K562 (cell line): ENCODE measurements around the gene ZNF77. TPM values are rescaled to one million over a fixed set of nuclear protein-coding genes. Genes with fewer than 3 reads are reported as not detected.
A peak's percentile ranks its signal among the peaks of the same experiment; 100 is the strongest.
"Not testable (repeated sequence)": the region's sequence is repeated elsewhere in the genome, so short reads cannot be mapped to it uniquely, and the experiment has no call there.

Source experiments
- ATAC-seq: fragments of 200-7000 bp; cut with Tn5 transposase; 3 replicates; pipeline ENCODE4 v1.9.1; 2020; ENCODE audit warnings: moderate library complexity
- BruUV-seq: library from RNA; stranded (reverse); fragments of 400-500 nt; replicated peaks from 2 replicates; lab custom pipeline; 2021; lab: Mats Ljungman, UMichigan
- CTCF ChIA-PET: fragments of 300-600 bp; formaldehyde crosslinking; extraction: SDS; loops from one replicate; lab custom pipeline; 2021; ENCODE audit warnings: low intra/inter-chr PET ratio; lab: Yijun Ruan, JAX
- POLR2A ChIA-PET: fragments of 300-600, 350-650 bp; sonication (Branson Sonifier 250); formaldehyde crosslinking; extraction: SDS; loops from one replicate; lab custom pipeline; 2021; ENCODE audit warnings: antibody characterized with exemption, inconsistent platforms; lab: Yijun Ruan, JAX
- DNase-seq, 4 experiments: peaks; one replicate each; pipeline versions ENCODE4 v3.0.0 to v3.0.0-alpha.2; 2011 to 2018; ENCODE audit warnings: low spot score in 3 of 4, mixed read lengths in 3 of 4; ENCODE audit errors: extremely low read depth in 1 of 4
- FAIRE-seq: peaks from 2 replicates; lab custom pipeline; 2011; peaks lifted over from hg19 to GRCh38; lab: Jason Lieb, UNC
- H2AFZ ChIP-seq: 2 replicates; pipeline ENCODE4 v1.6.0; 2011; ENCODE audit warnings: low read depth, low read length, control low read depth, inconsistent platforms
- H3K27ac ChIP-seq: fragments of 200-600 bp; 3 replicates; pipeline ENCODE4 v1.8.0; 2011; ENCODE audit warnings: low read depth, mild to moderate bottlenecking, control low read depth, inconsistent platforms, low read length, moderate library complexity, mixed read lengths; ENCODE audit errors: extremely low read depth
- H3K27me3 ChIP-seq, 2 experiments: fragments of 300-600 bp in 1 of 2; 2 replicates in 1 of 2; 3 replicates in 1 of 2; pipeline versions ENCODE4 v1.6.0 to v1.8.0; 2011; ENCODE audit warnings: inconsistent platforms in 2 of 2, low read length in 2 of 2, mild to moderate bottlenecking in 1 of 2, mixed read lengths in 1 of 2, moderate library complexity in 1 of 2; ENCODE audit not compliant: control insufficient read depth in 2 of 2, insufficient read depth in 2 of 2
- H3K36me3 ChIP-seq: fragments of 300-600 bp; 3 replicates; pipeline ENCODE4 v1.8.0; 2011; ENCODE audit warnings: mild to moderate bottlenecking, low read length, inconsistent platforms; ENCODE audit not compliant: control insufficient read depth, insufficient read depth
- H3K4me1 ChIP-seq, 2 experiments: fragments of 200-600 bp in 1 of 2; replicated peaks in 1 of 2; 2 replicates in 1 of 2; 3 replicates in 1 of 2; pipeline versions ENCODE4 v1.5.1 to v1.8.0; 2011; ENCODE audit warnings: inconsistent platforms in 2 of 2, low read length in 2 of 2, mild to moderate bottlenecking in 1 of 2, mixed read lengths in 1 of 2, moderate library complexity in 1 of 2; ENCODE audit not compliant: control insufficient read depth in 2 of 2, insufficient read depth in 2 of 2
- H3K4me2 ChIP-seq: 2 replicates; pipeline ENCODE4 v1.6.1; 2011; ENCODE audit warnings: low read length, control low read depth, inconsistent platforms, mixed read lengths; ENCODE audit not compliant: insufficient read depth
- H3K4me3 ChIP-seq: fragments of 200-600 bp; sonication (generic), shearing (Covaris generic); 2 replicates; pipeline ENCODE4 v1.5.1; 2016; ENCODE audit warnings: control low read depth, inconsistent platforms
- H3K79me2 ChIP-seq: fragments of 200-600 bp; 3 replicates; pipeline ENCODE4 v1.8.0; 2011; ENCODE audit warnings: low read length, inconsistent platforms; ENCODE audit not compliant: control insufficient read depth, insufficient read depth
- H3K9ac ChIP-seq, 2 experiments: 2 replicates each; pipeline versions ENCODE4 v1.6.0 to v1.6.1; 2011; ENCODE audit warnings: low read depth in 2 of 2, low read length in 2 of 2, control low read depth in 1 of 2, inconsistent platforms in 1 of 2, mild to moderate bottlenecking in 1 of 2, mixed read lengths in 1 of 2; ENCODE audit not compliant: insufficient read depth in 1 of 2
- H3K9me1 ChIP-seq: one replicate; pipeline ENCODE4 v1.6.0; 2011; ENCODE audit warnings: inconsistent platforms, mild to moderate bottlenecking, low read length, moderate library complexity; ENCODE audit not compliant: control insufficient read depth, insufficient read depth
- H3K9me3 ChIP-seq: replicated peaks from 2 replicates; pipeline ENCODE4 v1.5.1; 2011; ENCODE audit warnings: low read depth, low read length, inconsistent platforms; ENCODE audit not compliant: control insufficient read depth, insufficient read depth
- H4K20me1 ChIP-seq: replicated peaks from 2 replicates; pipeline ENCODE4 v1.6.1; 2011; ENCODE audit warnings: low read length, inconsistent platforms, mixed read lengths; ENCODE audit not compliant: control insufficient read depth, insufficient read depth
- FOXA1 ChIP-seq: fragments of 450-650 bp; IDR thresholded peaks from 2 replicates; pipeline ENCODE4 v1.6.1; 2016; ENCODE audit warnings: mild to moderate bottlenecking, borderline replicate concordance
- HNRNPL ChIP-seq: fragments of 200-400 bp; formaldehyde crosslinking; IDR thresholded peaks from 2 replicates; pipeline ENCODE4 v1.6.1; 2017; ENCODE audit warnings: low read depth, mild to moderate bottlenecking, low read length
- WHSC1 ChIP-seq: IDR thresholded peaks from one replicate; pipeline ENCODE4 v1.6.1; 2012; ENCODE audit warnings: low read length, control low read depth, inconsistent platforms
- ZNF121 ChIP-seq: sonication (generic); formaldehyde crosslinking; conservative IDR thresholded peaks from 2 replicates; pipeline ENCODE4 v1.8.0; 2022; ENCODE audit warnings: missing genetic modification reagents
- WGBS: fragments of 100-300 bp; shearing (Covaris generic); methylation state at CpG from one replicate; pipeline ENCODE4 v1.1.6; 2016; ENCODE audit warnings: low coverage, mixed read lengths; ENCODE audit not compliant: insufficient coverage; ENCODE audit errors: missing lambda C conversion rate; 5-methylcytosine and 5-hydroxymethylcytosine counted together
- in situ Hi-C: fragments of 300-500 bp; cut with MboI; formaldehyde crosslinking; loops from 4 replicates; pipeline ENCODE4 v1.15.0; 2018; ENCODE audit warnings: inconsistent platforms, mixed read lengths
- intact Hi-C: fragments of 100-400 bp; cut with micrococcal nuclease; formaldehyde crosslinking; loops from 2 replicates; pipeline ENCODE4 v1.14.2; 2022
- polyA plus RNA-seq, 8 experiments: library from polyadenylated mRNA; depleted of rRNA in 4 of 8; stranded (reverse) in 5 of 8; unstranded in 3 of 8; fragments of >200 nt; fragmentation: Nextera tagmentation in 2 of 8; fragmentation: Illumina TruSeq in 1 of 8; extraction: Ambion mirVana in 2 of 8; extraction: Trizol in 1 of 8; gene quantifications; 2 replicates each; pipeline versions ENCODE4 v1.2.1 to v1.2.3, GENCODE V29; 2011 to 2014; ENCODE audit warnings: inconsistent platforms in 1 of 8, missing spikeins in 1 of 8
- total RNA-seq, 7 experiments: library from RNA; depleted of rRNA in 6 of 7; stranded (reverse); fragments of >200 nt in 6 of 7; fragmentation: Illumina TruSeq in 2 of 7; extraction: Trizol in 2 of 7; gene quantifications; 2 replicates each; pipeline versions ENCODE4 v1.2.1 to v1.2.3, GENCODE V29; 2011 to 2021; ENCODE audit warnings: low replicate concordance in 1 of 7

ZNF77 gene
- total and polyA plus RNA-seq, 9 of the 15 experiments (the other 6 are each of a cell fraction or from before 2014, with no cell fraction given) = 4.3 to 14.5 (median 7.7) TPM

DNA sequence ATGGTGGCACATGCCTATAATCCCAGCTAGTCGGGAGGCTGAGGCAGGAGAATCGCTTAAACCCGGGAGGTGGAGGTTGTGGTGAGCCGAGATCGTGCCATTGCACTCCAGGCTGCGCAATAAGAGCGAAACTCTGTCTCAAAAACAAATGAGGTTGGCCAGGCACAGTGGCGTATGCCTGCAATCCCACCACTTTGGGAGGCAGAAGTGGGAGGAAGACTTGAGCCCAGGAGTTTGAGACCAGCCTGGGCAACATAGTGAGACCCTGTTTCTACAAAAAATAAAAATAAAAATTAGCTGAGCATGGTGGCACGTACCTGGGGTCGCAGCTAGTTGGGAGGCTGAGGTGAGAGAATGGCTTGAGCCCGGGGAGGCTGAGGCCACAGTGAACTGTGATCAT lies 47.6 kb upstream of the ZNF77 start:
- H3K9me1 ChIP-seq, DNase-seq, BruUV-seq, H2AFZ ChIP-seq, in situ Hi-C loops, H3K4me2 ChIP-seq, FAIRE-seq, H3K36me3 ChIP-seq, CTCF ChIA-PET: not testable (repeated sequence)
- WGBS = 54% methylated on average over 11 of the region's 11 CpGs
- peak; percentile 72 for TF ChIP-seq ZNF121
- TF ChIP-seq, all 486 proteins: peak for 1; not testable (repeated sequence) for 485
- H3K4me3 ChIP-seq, H3K9me3 ChIP-seq, H3K9ac ChIP-seq, H4K20me1 ChIP-seq, intact Hi-C loops, ATAC-seq, H3K27ac ChIP-seq, H3K79me2 ChIP-seq: not testable (repeated sequence)
- Histone ChIP-seq H3K27me3 (peaks cover 0 to 13% of the 10 kb centered on the region in 2 experiments; a peak in 2 of 5 replicates), H3K4me1 (peaks cover 0 to 23% of the 10 kb centered on the region in 2 experiments; a peak in 3 of 5 replicates)
- POLR2A ChIA-PET = interaction anchor here (0.8 kb wide), 1 partner anchor 39 kb away, joined by 6 read pairs; no protein-coding TSS in a partner anchor

DNA sequence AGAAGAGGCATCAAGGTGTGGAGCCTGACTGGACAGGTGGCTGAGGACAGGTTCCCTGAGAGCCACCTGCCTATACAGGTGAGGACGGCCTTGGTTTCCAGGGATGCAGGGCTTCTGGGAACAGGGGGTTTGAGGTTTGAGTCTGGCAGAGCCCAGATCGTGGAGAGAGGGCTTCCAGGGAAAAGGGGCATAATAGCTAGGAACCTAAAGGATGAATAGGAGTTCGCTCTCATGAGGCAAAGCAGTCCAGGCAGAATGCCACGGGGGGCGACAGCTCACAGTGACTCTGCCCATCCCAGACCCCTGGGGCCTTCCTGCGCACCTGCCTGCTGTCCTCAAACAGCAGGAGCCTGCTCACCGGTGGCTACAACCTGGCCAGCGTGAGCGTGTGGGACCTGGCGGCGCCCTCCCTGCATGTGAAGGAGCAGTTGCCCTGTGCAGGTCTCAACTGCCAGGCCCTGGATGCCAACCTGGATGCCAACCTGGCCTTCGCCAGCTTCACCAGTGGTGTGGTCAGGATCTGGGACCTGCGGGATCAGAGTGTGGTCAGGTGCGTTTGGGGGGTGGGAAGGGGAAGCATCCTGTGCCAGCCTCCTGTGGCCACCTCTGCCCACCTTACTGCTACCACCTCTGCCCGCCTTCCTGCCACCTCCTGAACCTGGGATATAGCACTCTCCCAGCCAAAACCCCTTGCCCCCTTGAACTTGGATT lies 44.6 kb upstream of the ZNF77 start:
- no peaks in the 10 kb centered on the region for H3K9me1 ChIP-seq
- TF ChIP-seq FOXA1 = no peak
- no peak for TF ChIP-seq WHSC1
- 0 out of 2 replicates have a peak, but pooled peaks have one; percentile 22 for TF ChIP-seq HNRNPL
- TF ChIP-seq, all 486 proteins: peak for 1
- 21% methylated on average over 14 of the region's 15 CpGs for WGBS
- Histone ChIP-seq H3K36me3 (no peaks in the 10 kb centered on the region), H3K27ac (no peak overlapping the region), H3K4me2 (no peak overlapping the region), H2AFZ (no peak overlapping the region), H3K79me2 (no peaks in the 10 kb centered on the region), H3K27me3 (peaks cover 0 to 20% of the 10 kb centered on the region in 2 experiments; a peak in 2 of 5 replicates), H3K9me3 (no peaks in the 10 kb centered on the region), H3K4me3 (no peak overlapping the region), H4K20me1 (no peaks in the 10 kb centered on the region; the same call in 1 of the 2 replicates), H3K4me1 (peaks cover 0 to 29% of the 10 kb centered on the region in 2 experiments; a peak in 3 of 5 replicates), H3K9ac (no peak overlapping the region)
- CTCF ChIA-PET = no interaction called here
- FAIRE-seq = no peak
- in situ Hi-C loops = no loop called here
- BruUV-seq = no TSS peak
- intact Hi-C loops = no loop called here
- ATAC-seq = no peak
- POLR2A ChIA-PET = interaction anchor here (0.6 kb wide), 1 partner anchor 17 kb away, joined by 5 read pairs; no protein-coding TSS in a partner anchor
- DNase-seq = no peak
